Measurements from ENCODE around the gene PDLIM1. TPM values are rescaled to one million over a fixed set of nuclear protein-coding genes. Genes with fewer than 3 reads are reported as not detected.

PDLIM1 gene
- polyA plus RNA-seq, 1 of the 3 experiments (the other 2 are of a cell fraction), result 97.2 TPM

GRCh38 chr10:95243318-95243617 is 47.5 kb downstream of the PDLIM1 start:
- Histone ChIP-seq H3F3A (replicated peaks; ENCODE audit: insufficient read depth) (peaks cover 15% of the 10 kb centered on the region), H3K27me3 (ENCODE audit: insufficient read depth) (no peaks in the 10 kb centered on the region), H3K27ac (ENCODE audit: low read depth in 2 of 2, low read length in 1 of 2) (no peak overlapping the region), H3K4me2 (no peak overlapping the region), H3K4me1 (ENCODE audit: control insufficient read depth in 1 of 2, insufficient read depth in 2 of 2, low read depth in 1 of 2, low read length in 1 of 2) (peaks cover 2 to 7% of the 10 kb centered on the region in 2 experiments; a peak in 3 of 4 replicates), H3K36me3 (replicated peaks in 1 of 2; ENCODE audit: control insufficient read depth in 1 of 2, insufficient read depth in 2 of 2, low read length in 1 of 2) (peaks cover 10 to 16% of the 10 kb centered on the region in 2 experiments), H3K9me2 (no peaks in the 10 kb centered on the region), H3K79me2 (ENCODE audit: insufficient read depth) (peaks cover 7% of the 10 kb centered on the region; the same call in 1 of the 2 replicates), H2AFZ (ENCODE audit: low read depth) (no peak overlapping the region), H3K9me3 (no peaks in the 10 kb centered on the region), H3K9ac (no peak overlapping the region), H3K4me3 (ENCODE audit: low read depth in 2 of 2, low read length in 1 of 2) (no peak overlapping the region), H4K20me1 (ENCODE audit: insufficient read depth) (no peaks in the 10 kb centered on the region)
- TF ChIP-seq ELF1 (IDR thresholded peaks at IDR 0.05), result no peak
- no peak for TF ChIP-seq PBX3 (IDR thresholded peaks at IDR 0.05)
- TF ChIP-seq MAX (IDR thresholded peaks at IDR 0.05; ENCODE audit: low read depth), result no peak
- TF ChIP-seq EZH2phosphoT487 (IDR thresholded peaks at IDR 0.05; ENCODE audit: borderline replicate concordance, low read depth), result no peak
- no peak for TF ChIP-seq RFX5 (IDR thresholded peaks at IDR 0.05; ENCODE audit: low read length)
- no peak for TF ChIP-seq SIN3A (IDR thresholded peaks at IDR 0.05; ENCODE audit: borderline replicate concordance, low read depth, low read length)
- no peak for TF ChIP-seq EP300 (IDR thresholded peaks at IDR 0.05; ENCODE audit: borderline replicate concordance in 1 of 2, low read depth in 1 of 2, low read length in 1 of 2)
- no peak for TF ChIP-seq GATA2 (CRISPR knock-in tag; IDR thresholded peaks at IDR 0.05)
- no peak for TF ChIP-seq USF2 (IDR thresholded peaks at IDR 0.05; ENCODE audit: borderline replicate concordance, low read depth, low read length)
- no peak for TF ChIP-seq MXI1 (IDR thresholded peaks at IDR 0.05; ENCODE audit: low read depth, low read length)
- no peak for TF ChIP-seq RAD21 (IDR thresholded peaks at IDR 0.05; ENCODE audit: low read length)
- no peak for TF ChIP-seq NRF1 (IDR thresholded peaks at IDR 0.05; ENCODE audit: low read depth, low read length)
- DNase-seq, result no peak
- WGBS (ENCODE audit: low lambda C conversion rate), result 36% methylated on average over 3 of the region's 3 CpGs
- POLR2A ChIA-PET, result no interaction called here
- CTCF ChIA-PET, result interaction anchor here (0.7 to 14.1 kb wide), 51 partner anchors 8 to 614 kb away, joined by 3 to 404 read pairs (median 5); no protein-coding TSS in a partner anchor

GRCh38 chr10:95242581-95243317 is 48.1 kb downstream of the PDLIM1 start:
- Histone ChIP-seq H3K27me3 (ENCODE audit: insufficient read depth) (no peaks in the 10 kb centered on the region), H3K4me2 (no peak overlapping the region), H3K4me3 (ENCODE audit: low read depth in 2 of 2, low read length in 1 of 2) (no peak overlapping the region), H3K79me2 (ENCODE audit: insufficient read depth) (peaks cover 7% of the 10 kb centered on the region; the same call in 1 of the 2 replicates), H3K9me2 (no peaks in the 10 kb centered on the region), H3K9me3 (no peaks in the 10 kb centered on the region), H3F3A (replicated peaks; ENCODE audit: insufficient read depth) (peaks cover 12% of the 10 kb centered on the region), H3K27ac (ENCODE audit: low read depth in 2 of 2, low read length in 1 of 2) (no peak overlapping the region), H2AFZ (ENCODE audit: low read depth) (no peak overlapping the region), H3K36me3 (replicated peaks in 1 of 2; ENCODE audit: control insufficient read depth in 1 of 2, insufficient read depth in 2 of 2, low read length in 1 of 2) (peaks cover 10 to 16% of the 10 kb centered on the region in 2 experiments), H3K4me1 (ENCODE audit: control insufficient read depth in 1 of 2, insufficient read depth in 2 of 2, low read depth in 1 of 2, low read length in 1 of 2) (peaks cover 2% of the 10 kb centered on the region in 2 experiments; a peak in 3 of 4 replicates), H4K20me1 (ENCODE audit: insufficient read depth) (no peaks in the 10 kb centered on the region), H3K9ac (no peak overlapping the region)
- WGBS (ENCODE audit: low lambda C conversion rate), result 88% methylated on average over 8 of the region's 8 CpGs
- POLR2A ChIA-PET, result no interaction called here
- peak; percentile 96 for TF ChIP-seq SMC3 (IDR thresholded peaks at IDR 0.05; ENCODE audit: low read depth, low read length)
- TF ChIP-seq YY1 (IDR thresholded peaks at IDR 0.05; ENCODE audit: low read depth), result no peak
- TF ChIP-seq CTCF (IDR thresholded peaks at IDR 0.05), result peak; percentile 83
- peak; percentile 85 for TF ChIP-seq RAD21 (IDR thresholded peaks at IDR 0.05; ENCODE audit: low read length)
- DNase-seq, result peak; percentile 62
- CTCF ChIA-PET, result interaction anchor here (0.6 to 14.1 kb wide), 56 partner anchors 8 to 618 kb away, joined by 3 to 404 read pairs (median 4); no protein-coding TSS in a partner anchor

Data from SK-N-SH (cell line).